ENCODE measurements around the gene OR1I1.
"Not testable (repeated sequence)": the region's sequence is repeated elsewhere in the genome, so short reads cannot be mapped to it uniquely, and the experiment has no call there.

The OR1I1 gene

GRCh38 chr19:15081911-15082310 lies at the start of gene OR1I1:
Gene OR1I1, plus strand, starts transcription at chr19:15082211. Its CDS starts 4,855 bp downstream, at chr19:15087066.
- no peak for DNase-seq

- no peak for DNase-seq
Observed at GRCh38 chr19:15035795-15036311, 46.2 kb upstream of the OR1I1 start.

DNA sequence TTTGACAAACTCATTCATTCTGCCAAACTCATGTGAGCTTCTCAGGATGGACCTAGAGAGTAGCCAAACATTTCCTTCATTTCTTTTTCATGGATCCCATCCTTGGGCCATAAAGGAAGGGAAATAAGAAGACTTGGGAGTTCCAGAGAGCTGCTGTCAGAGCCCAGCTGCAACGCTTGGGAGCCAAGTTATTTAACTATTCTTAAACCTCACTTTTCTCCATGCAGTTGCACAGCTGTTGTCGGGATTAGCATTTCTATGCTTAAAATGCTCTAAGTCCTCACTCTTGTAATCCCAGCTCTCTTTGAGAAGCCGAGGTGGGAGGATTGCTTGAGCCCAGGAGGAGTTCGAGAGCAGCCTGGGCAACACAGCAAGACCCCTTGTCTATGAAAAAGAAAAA lies 44.4 kb upstream of the OR1I1 start:
- no peak for DNase-seq

- DNase-seq = no peak
Observed at GRCh38 chr19:15038294-15038693, 43.7 kb upstream of the OR1I1 start.

GRCh38 chr19:15042003-15042402 lies 40.0 kb upstream of the OR1I1 start:
- DNase-seq = no peak

GRCh38 chr19:15042826-15043225 lies 39.2 kb upstream of the OR1I1 start:
- DNase-seq = no peak

DNA sequence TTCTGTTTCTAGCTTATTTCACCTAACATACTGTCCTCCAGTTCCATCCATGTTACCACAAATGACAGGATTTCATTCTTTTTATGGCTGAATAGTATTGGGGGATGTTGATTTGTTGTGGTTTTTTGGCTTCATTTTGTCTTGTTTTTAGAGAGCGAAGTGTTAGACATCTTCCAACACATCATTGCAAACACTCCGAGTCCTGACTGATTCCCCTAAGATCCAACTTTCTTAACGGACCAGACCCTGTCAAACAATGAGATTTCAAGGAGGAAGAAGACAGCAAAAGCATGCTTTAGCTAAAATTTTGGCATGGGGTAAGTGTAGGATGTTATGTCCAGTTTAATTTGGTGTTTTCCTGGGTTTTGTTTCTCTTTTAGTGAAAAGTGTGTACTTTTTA lies 36.5 kb upstream of the OR1I1 start:
- DNase-seq = no peak

DNA sequence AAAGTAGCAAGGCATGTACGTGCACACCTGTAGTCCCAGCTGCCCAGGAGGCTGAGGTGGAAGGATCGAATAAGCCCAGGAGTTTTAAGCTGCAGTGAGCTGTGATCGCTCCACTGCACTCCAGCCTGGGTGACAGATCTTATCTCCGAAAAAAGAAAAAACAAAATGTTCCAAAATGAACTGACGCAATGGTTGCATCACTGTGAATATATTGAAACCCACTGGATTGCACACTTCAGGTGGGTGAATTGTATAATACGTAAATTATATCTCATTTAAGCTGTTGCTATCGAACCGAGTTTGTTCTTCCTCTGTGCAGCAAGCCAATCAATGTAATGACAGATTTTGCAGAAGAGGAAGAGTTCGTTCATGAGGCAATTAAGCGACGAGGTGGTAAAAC lies 34.3 kb upstream of the OR1I1 start:
- no peak for DNase-seq

GRCh38 chr19:15048128-15048527 lies 33.9 kb upstream of the OR1I1 start:
- DNase-seq = no peak

- no peak for DNase-seq
Observed at GRCh38 chr19:15048885-15049541, 33.0 kb upstream of the OR1I1 start, which contains the start of gene CASP14. Gene CASP14, plus strand, starts transcription at chr19:15049480. Its CDS starts 2,772 bp downstream, at chr19:15052252.

DNA sequence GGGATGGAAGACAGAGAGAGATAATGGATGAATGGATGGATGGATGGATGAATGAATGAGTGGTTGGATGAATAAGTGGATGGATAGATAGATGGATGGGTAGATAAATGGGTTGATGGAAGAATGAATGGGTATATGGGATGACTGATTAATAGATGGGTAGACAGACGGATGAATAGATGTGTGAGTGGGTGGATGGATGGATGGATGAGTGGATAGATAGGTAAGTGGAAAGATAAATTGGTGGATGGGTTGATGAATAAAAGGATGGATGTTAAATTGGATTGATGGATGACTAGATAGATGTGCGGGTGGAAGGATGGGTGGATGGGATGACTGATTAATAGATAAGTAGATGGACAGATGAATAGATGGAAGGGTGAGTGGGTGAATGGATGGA lies 31.4 kb upstream of the OR1I1 start:
- no peak for DNase-seq

- no peak for DNase-seq
Observed at GRCh38 chr19:15062036-15062435, 20.0 kb upstream of the OR1I1 start.

DNA sequence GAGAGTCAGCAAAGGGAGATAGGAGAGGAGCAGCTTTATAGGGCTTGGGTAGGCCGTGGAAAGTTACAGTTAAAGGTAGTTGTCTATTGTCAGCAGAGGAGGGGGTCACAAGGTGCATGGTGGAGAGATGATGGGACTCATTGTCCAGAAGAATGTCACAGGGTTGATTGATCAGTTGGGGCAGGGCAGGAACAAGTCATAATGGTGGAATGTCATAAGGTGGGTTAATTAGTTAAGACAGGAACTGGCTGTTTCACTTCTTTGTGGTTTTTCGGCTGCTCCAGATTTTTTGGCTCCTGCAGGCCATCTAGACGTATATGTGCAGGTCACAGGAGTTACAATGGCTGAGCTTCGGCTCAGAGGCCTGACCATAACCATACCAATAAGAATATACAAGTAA lies 11.6 kb upstream of the OR1I1 start:
- DNase-seq = not testable (repeated sequence)

DNA sequence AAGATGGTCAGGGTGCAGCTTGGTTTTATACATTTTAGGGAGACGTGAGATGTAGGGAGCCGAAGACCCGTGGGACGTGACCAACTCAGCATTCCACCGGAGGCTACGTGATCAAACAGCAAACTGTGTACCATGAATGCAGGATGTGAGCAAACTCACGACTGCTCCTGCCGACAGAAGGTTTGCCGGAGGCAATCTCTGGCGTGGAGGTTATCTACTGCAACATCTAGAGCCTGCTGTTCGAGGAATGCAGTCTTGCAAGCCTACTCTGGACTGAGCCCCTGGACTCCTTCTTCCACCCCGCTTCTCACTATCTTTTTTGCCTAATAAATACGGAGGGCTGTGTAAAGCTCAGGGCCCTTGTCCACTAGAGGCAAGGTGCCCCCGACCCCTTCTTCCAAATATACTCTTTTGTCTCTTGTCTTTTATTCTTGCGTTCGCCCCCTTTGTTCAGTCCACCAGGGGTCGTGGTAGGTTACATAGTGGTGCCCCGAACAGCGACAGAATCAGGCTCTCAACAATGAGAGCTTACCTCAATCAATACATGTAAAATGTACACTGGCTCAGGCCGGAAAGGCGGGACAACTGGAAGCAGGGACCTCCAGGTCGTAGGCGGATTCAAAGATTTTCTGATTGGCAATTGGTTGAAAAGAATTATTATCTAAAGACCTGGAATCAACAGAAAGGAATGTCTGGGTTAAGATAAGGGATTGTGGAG lies 8.9 kb upstream of the OR1I1 start:
- DNase-seq = no peak

DNA sequence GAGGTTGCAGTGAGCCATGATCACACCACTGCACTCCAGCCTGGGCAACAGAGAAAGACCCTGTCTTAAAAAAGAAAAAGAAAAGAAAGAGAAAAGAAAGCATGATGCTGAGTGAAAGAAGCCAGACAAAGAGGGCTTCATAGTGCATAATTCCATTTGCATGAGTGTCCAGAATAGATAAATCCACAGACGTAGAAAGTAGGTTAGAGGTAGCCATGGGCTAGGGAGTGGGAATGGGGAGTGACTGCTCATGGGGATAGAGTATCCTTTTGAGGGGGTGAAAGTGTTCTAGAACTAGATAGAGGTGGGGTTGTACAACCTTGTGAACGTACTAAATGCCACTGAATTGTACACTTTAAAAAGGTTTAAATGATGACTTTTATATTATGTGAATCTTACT lies 7.6 kb upstream of the OR1I1 start:
- no peak for DNase-seq

- no peak for DNase-seq
Observed at GRCh38 chr19:15075806-15076205, 6.2 kb upstream of the OR1I1 start.

DNA sequence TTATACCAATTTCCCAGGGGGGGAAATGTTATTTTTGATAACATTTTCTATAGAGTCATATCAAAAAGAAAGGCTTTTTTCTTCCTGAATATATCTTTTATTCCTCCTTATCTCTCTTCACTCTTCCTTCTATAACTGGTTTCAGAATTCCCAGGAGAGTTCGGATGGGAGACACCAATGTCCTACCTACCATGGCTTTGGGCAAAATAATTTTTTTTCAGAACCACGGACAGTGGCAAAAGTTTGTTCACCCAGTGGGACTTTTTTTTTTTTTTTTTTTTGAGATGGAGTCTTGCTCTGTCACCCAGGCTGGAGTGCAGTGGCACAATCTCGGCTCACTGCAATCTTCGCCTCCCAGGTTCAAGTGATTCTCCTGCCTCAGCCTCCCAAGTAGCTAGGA lies 2.0 kb upstream of the OR1I1 start:
- not testable (repeated sequence) for DNase-seq

DNA sequence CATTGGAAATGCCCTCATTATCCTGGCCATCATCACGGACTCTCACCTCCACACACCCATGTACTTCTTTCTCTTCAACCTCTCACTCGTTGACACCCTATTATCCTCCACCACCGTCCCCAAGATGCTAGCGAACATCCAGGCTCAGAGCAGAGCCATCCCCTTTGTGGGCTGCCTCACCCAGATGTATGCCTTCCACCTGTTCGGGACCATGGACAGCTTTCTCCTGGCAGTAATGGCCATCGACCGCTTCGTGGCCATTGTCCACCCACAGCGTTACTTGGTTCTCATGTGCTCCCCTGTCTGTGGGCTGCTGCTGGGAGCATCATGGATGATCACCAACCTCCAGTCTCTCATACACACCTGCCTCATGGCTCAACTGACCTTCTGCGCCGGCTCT lies 5.2 kb downstream of the OR1I1 start:
- DNase-seq = no peak

- DNase-seq = peak; percentile 63
Observed at GRCh38 chr19:15091918-15092753, 10.1 kb downstream of the OR1I1 start.

DNA sequence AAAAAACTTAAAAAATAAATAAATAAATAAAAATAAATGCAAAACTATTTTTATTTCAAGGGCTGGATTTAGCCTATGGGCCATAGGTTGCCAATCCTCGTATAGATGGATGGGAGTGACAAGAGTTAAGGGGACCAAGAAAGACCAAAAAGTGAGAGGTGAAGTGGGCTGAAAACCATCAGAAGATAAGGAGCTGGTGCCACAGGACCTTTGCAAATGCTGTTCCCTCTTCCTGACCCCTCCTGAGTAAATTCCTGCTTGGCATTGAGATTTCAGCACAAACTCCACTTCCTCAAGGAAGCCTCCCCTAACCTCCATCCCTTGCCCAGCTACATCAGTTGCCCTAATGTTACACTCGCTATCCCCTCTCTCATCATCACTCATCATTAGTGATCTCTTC lies 11.0 kb downstream of the OR1I1 start:
- DNase-seq = no peak

- no peak for DNase-seq
Observed at GRCh38 chr19:15096223-15096622, 14.2 kb downstream of the OR1I1 start.

- DNase-seq = not testable (repeated sequence)
Observed at GRCh38 chr19:15097980-15098379, 16.0 kb downstream of the OR1I1 start.

- DNase-seq = no peak
Observed at GRCh38 chr19:15098460-15098859, 16.4 kb downstream of the OR1I1 start.
